HepG2 (cell line): ENCODE measurements around the gene CAMK2D. TPM values are rescaled to one million over a fixed set of nuclear protein-coding genes. Genes with fewer than 3 reads are reported as not detected.
A peak's percentile ranks its signal among the peaks of the same experiment; 100 is the strongest.

ENCODE experiments used
- ATF3 ChIP-seq: sonication (generic); formaldehyde crosslinking; IDR thresholded peaks from 2 replicates; pipeline ENCODE4 v1.4.0; 2020; ENCODE audit warnings: missing genetic modification reagents
- DZIP1 ChIP-seq: sonication (generic); formaldehyde crosslinking; IDR thresholded peaks from 2 replicates; pipeline ENCODE4 v1.5.0; 2020; ENCODE audit warnings: mild to moderate bottlenecking, missing genetic modification reagents
- FUBP1 ChIP-seq: sonication (generic); formaldehyde crosslinking; IDR thresholded peaks from 2 replicates; pipeline ENCODE4 v1.5.1; 2020; ENCODE audit warnings: missing genetic modification reagents, mild to moderate bottlenecking, borderline replicate concordance
- GABPA ChIP-seq, 2 experiments: IDR thresholded peaks; 2 replicates each; pipeline ENCODE4 v1.6.1; 2011 to 2016; ENCODE audit warnings: low read depth in 2 of 2, low read length in 1 of 2, missing biosample characterization in 1 of 2, missing genetic modification characterization in 1 of 2
- JDP2 ChIP-seq: sonication (generic); formaldehyde crosslinking; IDR thresholded peaks from 2 replicates; pipeline ENCODE4 v1.8.1; 2022; ENCODE audit warnings: missing genetic modification reagents, borderline replicate concordance
- RBM39 ChIP-seq: fragments of 200-400 bp; formaldehyde crosslinking; IDR thresholded peaks from one replicate; pipeline ENCODE4 v1.6.1; 2018; ENCODE audit warnings: antibody characterized with exemption, mild to moderate bottlenecking, low read depth, low read length; ENCODE audit not compliant: poor library complexity, severe bottlenecking
- RNF219 ChIP-seq: sonication (generic); formaldehyde crosslinking; IDR thresholded peaks from 2 replicates; pipeline ENCODE4 v1.5.0; 2020; ENCODE audit warnings: mild to moderate bottlenecking, missing genetic modification reagents
- SIX4 ChIP-seq: sonication (generic); formaldehyde crosslinking; IDR thresholded peaks from 2 replicates; pipeline ENCODE4 v1.4.0; 2020; ENCODE audit warnings: missing genetic modification reagents
- THRA ChIP-seq: sonication (generic); formaldehyde crosslinking; IDR thresholded peaks from 2 replicates; pipeline ENCODE4 v1.4.0; 2020; ENCODE audit warnings: missing genetic modification reagents, borderline replicate concordance
- ZBTB26 ChIP-seq: IDR thresholded peaks from 2 replicates; pipeline ENCODE4 v1.6.1; 2016; ENCODE audit warnings: missing compliant biosample characterization, missing genetic modification reagents, borderline replicate concordance
- ZFP82 ChIP-seq: sonication (generic); formaldehyde crosslinking; IDR thresholded peaks from 2 replicates; pipeline ENCODE4 v1.5.1; 2020; ENCODE audit warnings: mild to moderate bottlenecking, missing genetic modification reagents, borderline replicate concordance
- ZMYM4 ChIP-seq: sonication (generic); formaldehyde crosslinking; IDR thresholded peaks from 2 replicates; pipeline ENCODE4 v1.8.1; 2023; ENCODE audit warnings: mild to moderate bottlenecking, missing genetic modification reagents
- ZNF224 ChIP-seq: sonication (generic); formaldehyde crosslinking; IDR thresholded peaks from 2 replicates; pipeline ENCODE4 v1.5.0; 2020; ENCODE audit warnings: mild to moderate bottlenecking, missing genetic modification reagents
- ZNF335 ChIP-seq: sonication (generic); formaldehyde crosslinking; IDR thresholded peaks from 2 replicates; pipeline ENCODE4 v1.4.0; 2020; ENCODE audit warnings: missing genetic modification reagents
- ZNF414 ChIP-seq: sonication (generic); formaldehyde crosslinking; IDR thresholded peaks from 2 replicates; pipeline ENCODE4 v1.5.0; 2020; ENCODE audit warnings: missing genetic modification reagents
- ZNF598 ChIP-seq: sonication (generic); formaldehyde crosslinking; IDR thresholded peaks from 2 replicates; pipeline ENCODE4 v1.5.1; 2020; ENCODE audit warnings: mild to moderate bottlenecking, missing genetic modification reagents, borderline replicate concordance
- polyA plus RNA-seq, 8 experiments: library from polyadenylated mRNA; depleted of rRNA in 3 of 8; stranded (reverse) in 7 of 8; unstranded in 1 of 8; fragments of >200 nt; fragmentation: Illumina TruSeq in 4 of 8; extraction: Trizol in 4 of 8; gene quantifications; 2 replicates each; pipeline versions ENCODE4 v1.2.1 to v1.2.3, GENCODE V29; 2011 to 2016; ENCODE audit warnings: low read depth in 4 of 8, missing spikeins in 1 of 8, mixed read lengths in 1 of 8; ENCODE audit not compliant: insufficient read depth in 1 of 8
- total RNA-seq, 5 experiments: library from RNA; depleted of rRNA; stranded (reverse); fragments of >200 nt; fragmentation: Illumina TruSeq; extraction: Trizol; gene quantifications; 2 replicates each; pipeline ENCODE4 v1.2.3, GENCODE V29; 2016; ENCODE audit warnings: low read depth in 1 of 5

Gene CAMK2D
- total and polyA plus RNA-seq, 2 of the 13 experiments (the other 11 are each of a cell fraction or from before 2014, with no cell fraction given): 18.0 to 65.4 TPM

- TF ChIP-seq FUBP1 (CRISPR knock-in tag): no peak
- no peak for TF ChIP-seq RNF219 (CRISPR knock-in tag)
- no peak for TF ChIP-seq ZNF598 (CRISPR knock-in tag)
- TF ChIP-seq GABPA (IDR thresholded peaks at IDR 0.05; ENCODE audit: low read depth, low read length): no peak
- TF ChIP-seq GABPA (CRISPR knock-in tag; IDR thresholded peaks at IDR 0.05; ENCODE audit: low read depth): no peak
- TF ChIP-seq ZNF335 (CRISPR knock-in tag): peak; percentile 49; the same call in 1 of the 2 replicates
- TF ChIP-seq JDP2 (CRISPR knock-in tag): no peak
- peak; percentile 66; the same call in 1 of the 2 replicates for TF ChIP-seq THRA (CRISPR knock-in tag)
- no peak for TF ChIP-seq ZNF224
- TF ChIP-seq DZIP1: no peak
- peak; percentile 42; the same call in 1 of the 2 replicates for TF ChIP-seq ATF3 (CRISPR knock-in tag)
- peak; percentile 94 for TF ChIP-seq ZMYM4 (CRISPR knock-in tag)
- no peak for TF ChIP-seq ZNF414 (CRISPR knock-in tag)
- no peak for TF ChIP-seq ZBTB26 (CRISPR knock-in tag)
- no peak for TF ChIP-seq ZFP82 (CRISPR knock-in tag)
- TF ChIP-seq SIX4: no peak
- TF ChIP-seq RBM39: no peak
Measured at GRCh38 chr4:113547487-113548042, 214.0 kb downstream of the CAMK2D start (continued).
